GM12801 (cell line): ENCODE measurements around the gene SRL.

Experiments
- CTCF ChIP-seq: IDR thresholded peaks from one replicate; pipeline ENCODE4 v1.5.1; 2011; ENCODE audit warnings: control low read depth; ENCODE audit not compliant: insufficient read length; ENCODE audit errors: extremely low read depth

Gene SRL

GRCh38 chr16:4203748-4204147 is 38.1 kb downstream of the SRL start:
- no peak for TF ChIP-seq CTCF

GRCh38 chr16:4202615-4203345 is 39.1 kb downstream of the SRL start:
- TF ChIP-seq CTCF: no peak

- no peak for TF ChIP-seq CTCF
These were observed 41.1 kb downstream of the SRL start for GRCh38 chr16:4200781-4201137.

GRCh38 chr16:4200000-4200780 is 41.7 kb downstream of the SRL start:
- no peak for TF ChIP-seq CTCF

GRCh38 chr16:4198816-4199215 is 43.1 kb downstream of the SRL start:
- no peak for TF ChIP-seq CTCF

- no peak for TF ChIP-seq CTCF
These were observed 47.2 kb downstream of the SRL start for GRCh38 chr16:4194661-4195060.

GRCh38 chr16:4193920-4194319 is 48.0 kb downstream of the SRL start:
- TF ChIP-seq CTCF: no peak
